Lung (tissue), 12 donors: ENCODE data around the gene ART5. TPM values are rescaled to one million over a fixed set of nuclear protein-coding genes. Genes with fewer than 3 reads are reported as not detected.

ENCODE experiments used
- ATAC-seq: fragments of 200-7000 bp; cut with Tn5 transposase; one replicate; pipeline ENCODE4 v1.9.1; 2020; ENCODE audit warnings: moderate number of reproducible peaks; ENCODE audit not compliant: insufficient read depth, low FRiP score
- DNase-seq, 3 donors: peaks; one replicate each; pipeline ENCODE4 v3.0.0-alpha.2; 2013 to 2017
- H3K27ac ChIP-seq, 2 donors: one replicate each; pipeline ENCODE4 v1.5.1; 2013; ENCODE audit warnings: mild to moderate bottlenecking in 2 of 2, moderate library complexity in 2 of 2, control low read depth in 1 of 2, inconsistent platforms in 1 of 2, low read depth in 1 of 2, low read length in 1 of 2
- H3K27me3 ChIP-seq, 3 donors: one replicate each; pipeline ENCODE4 v1.5.1; 2013; ENCODE audit warnings: low read length in 2 of 3; ENCODE audit not compliant: control insufficient read depth in 3 of 3, insufficient read depth in 3 of 3
- H3K36me3 ChIP-seq, 4 donors: one replicate each; pipeline ENCODE4 v1.5.1; 2013; ENCODE audit warnings: low read length in 4 of 4, mild to moderate bottlenecking in 1 of 4, moderate library complexity in 1 of 4; ENCODE audit not compliant: control insufficient read depth in 4 of 4, insufficient read depth in 4 of 4
- H3K4me1 ChIP-seq, 5 donors: one replicate each; pipeline ENCODE4 v1.5.1; 2013; ENCODE audit warnings: low read length in 5 of 5, mild to moderate bottlenecking in 2 of 5, moderate library complexity in 1 of 5; ENCODE audit not compliant: control insufficient read depth in 5 of 5, insufficient read depth in 5 of 5
- H3K4me3 ChIP-seq: one replicate; pipeline ENCODE4 v1.5.1; 2013; ENCODE audit warnings: mild to moderate bottlenecking, control low read depth, moderate library complexity
- H3K9ac ChIP-seq, 2 donors: one replicate each; pipeline ENCODE4 v1.5.1; 2013; ENCODE audit warnings: low read length in 2 of 2, control low read depth in 1 of 2; ENCODE audit not compliant: insufficient read depth in 1 of 2
- H3K9me3 ChIP-seq, 4 donors: one replicate each; pipeline ENCODE4 v1.5.1; 2013; ENCODE audit warnings: low read length in 3 of 4, mild to moderate bottlenecking in 1 of 4, moderate library complexity in 1 of 4; ENCODE audit not compliant: control insufficient read depth in 4 of 4, insufficient read depth in 3 of 4
- WGBS, 2 donors: extraction: QIAGEN DNeasy Blood & Tissue Kit; methylation state at CpG; one replicate each; pipeline ENCODE4 v1.1.7; 2013; 5-methylcytosine and 5-hydroxymethylcytosine counted together
- polyA plus RNA-seq, 2 donors: library from polyadenylated mRNA; stranded (reverse); fragments of 200-250 nt; gene quantifications; one replicate each; pipeline ENCODE4 v1.2.1, GENCODE V29; 2013
- total RNA-seq, 2 donors: library from RNA; depleted of rRNA in 1 of 2; stranded (reverse); fragments of >200 nt in 1 of 2; gene quantifications; one replicate each; pipeline ENCODE4 v1.2.1, GENCODE V29; 2014 to 2021
- TF ChIP-seq, protein P1 (sequence below): IDR thresholded peaks from 2 replicates; pipeline ENCODE4 v1.5.1; 2012; ENCODE audit warnings: mild to moderate bottlenecking; ENCODE audit errors: control extremely low read depth, extremely low read depth
- donor health status: control.
- donor health status: control.
- donor health status: Bipolar disorder and iron deficiency.
- donor health status: healthy.
- donor health status: DM: yes; HTN: yes; CAD: no.

Gene ART5
- total and polyA plus RNA-seq, 4 donors, result 0.08 to 1.7 (median 0.61) TPM

DNA sequence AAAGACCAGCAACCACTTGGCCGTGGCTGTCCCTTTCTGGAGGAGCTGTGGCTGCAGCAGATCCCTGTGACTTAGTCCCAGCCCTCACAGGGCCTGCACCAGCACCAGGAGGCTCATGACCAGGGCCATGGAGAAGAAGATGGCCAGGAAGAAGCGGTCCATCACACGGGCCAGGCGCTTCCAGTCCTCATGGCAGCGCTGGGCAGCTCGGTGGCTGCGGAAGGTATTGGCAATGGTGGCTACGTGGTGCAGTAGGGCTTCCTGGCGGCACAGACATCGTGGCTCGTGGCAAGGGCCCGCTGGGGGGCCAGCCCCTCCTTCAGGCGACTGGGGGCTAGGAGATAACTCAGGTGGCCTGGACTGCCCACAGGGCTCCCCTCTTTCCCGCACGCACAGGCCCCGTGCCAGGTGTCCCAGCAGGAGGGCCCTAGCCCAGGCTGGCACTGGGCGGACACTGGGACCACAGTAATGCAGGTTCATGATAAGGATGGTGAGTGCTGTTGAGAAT, 24.3 kb upstream of the ART5 start:
- DNase-seq (no peak), ATAC-seq (no peak)
- peaks cover 3 to 46% (median 17%) of the 10 kb centered on the region in 4 donors for H3K36me3 ChIP-seq
- no peak overlapping the region for H3K9ac ChIP-seq
- no peak overlapping the region for H3K27ac ChIP-seq
- TF ChIP-seq, protein P1, sequence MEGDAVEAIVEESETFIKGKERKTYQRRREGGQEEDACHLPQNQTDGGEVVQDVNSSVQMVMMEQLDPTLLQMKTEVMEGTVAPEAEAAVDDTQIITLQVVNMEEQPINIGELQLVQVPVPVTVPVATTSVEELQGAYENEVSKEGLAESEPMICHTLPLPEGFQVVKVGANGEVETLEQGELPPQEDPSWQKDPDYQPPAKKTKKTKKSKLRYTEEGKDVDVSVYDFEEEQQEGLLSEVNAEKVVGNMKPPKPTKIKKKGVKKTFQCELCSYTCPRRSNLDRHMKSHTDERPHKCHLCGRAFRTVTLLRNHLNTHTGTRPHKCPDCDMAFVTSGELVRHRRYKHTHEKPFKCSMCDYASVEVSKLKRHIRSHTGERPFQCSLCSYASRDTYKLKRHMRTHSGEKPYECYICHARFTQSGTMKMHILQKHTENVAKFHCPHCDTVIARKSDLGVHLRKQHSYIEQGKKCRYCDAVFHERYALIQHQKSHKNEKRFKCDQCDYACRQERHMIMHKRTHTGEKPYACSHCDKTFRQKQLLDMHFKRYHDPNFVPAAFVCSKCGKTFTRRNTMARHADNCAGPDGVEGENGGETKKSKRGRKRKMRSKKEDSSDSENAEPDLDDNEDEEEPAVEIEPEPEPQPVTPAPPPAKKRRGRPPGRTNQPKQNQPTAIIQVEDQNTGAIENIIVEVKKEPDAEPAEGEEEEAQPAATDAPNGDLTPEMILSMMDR, result no peak
- peaks cover 0 to 5% (median 0%) of the 10 kb centered on the region in 4 donors for H3K9me3 ChIP-seq
- WGBS, 2 donors, result 92 to 95% methylated on average over 17 of the region's 17 CpGs
- no peaks in the 10 kb centered on the region for H3K4me1 ChIP-seq
- no peaks in the 10 kb centered on the region for H3K27me3 ChIP-seq
- no peak overlapping the region for H3K4me3 ChIP-seq

DNA sequence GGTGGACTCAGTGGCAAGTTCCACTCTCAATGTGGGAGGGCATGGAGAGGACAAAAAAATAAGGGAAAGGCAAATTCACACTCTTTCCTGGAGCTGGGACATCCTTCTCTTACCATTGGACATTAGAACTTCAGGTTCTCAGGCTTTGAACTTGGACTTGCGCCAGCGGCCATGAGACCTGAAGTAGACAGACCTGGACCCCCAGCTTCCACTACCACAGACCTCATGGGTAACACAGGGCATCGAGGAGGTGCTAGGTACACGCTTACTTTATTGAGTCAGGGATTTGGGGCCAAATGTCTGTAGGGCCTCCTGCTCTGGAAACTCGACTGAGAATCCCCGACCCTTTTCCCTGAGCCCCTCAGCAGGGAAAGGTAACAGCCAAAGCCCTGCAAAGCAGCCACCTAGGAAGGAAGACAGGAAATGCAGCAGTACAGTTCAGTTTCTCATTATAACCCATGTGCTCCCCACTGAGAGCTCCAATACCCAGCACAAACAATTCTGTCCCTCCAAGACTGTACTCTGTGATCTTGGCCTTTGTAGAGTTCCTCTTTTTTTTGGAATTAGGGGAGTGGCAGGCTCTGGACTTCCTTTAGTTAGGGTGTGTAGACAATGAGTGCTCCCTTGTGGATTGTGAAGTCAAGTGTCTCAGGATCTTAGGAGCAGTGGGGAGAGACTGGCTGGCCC, 23.7 kb upstream of the ART5 start:
- Histone ChIP-seq H3K4me1 (no peaks in the 10 kb centered on the region), H3K27me3 (no peaks in the 10 kb centered on the region), H3K36me3 (peaks cover 3 to 43% (median 14%) of the 10 kb centered on the region in 4 donors), H3K9me3 (peaks cover 0 to 5% (median 0%) of the 10 kb centered on the region in 4 donors), H3K4me3 (no peak overlapping the region), H3K27ac (no peak overlapping the region), H3K9ac (no peak overlapping the region)
- ATAC-seq (no peak), DNase-seq (no peak)
- 78 to 96% methylated on average over 6 of the region's 6 CpGs for WGBS, 2 donors
- TF ChIP-seq, protein P1, result no peak

DNA sequence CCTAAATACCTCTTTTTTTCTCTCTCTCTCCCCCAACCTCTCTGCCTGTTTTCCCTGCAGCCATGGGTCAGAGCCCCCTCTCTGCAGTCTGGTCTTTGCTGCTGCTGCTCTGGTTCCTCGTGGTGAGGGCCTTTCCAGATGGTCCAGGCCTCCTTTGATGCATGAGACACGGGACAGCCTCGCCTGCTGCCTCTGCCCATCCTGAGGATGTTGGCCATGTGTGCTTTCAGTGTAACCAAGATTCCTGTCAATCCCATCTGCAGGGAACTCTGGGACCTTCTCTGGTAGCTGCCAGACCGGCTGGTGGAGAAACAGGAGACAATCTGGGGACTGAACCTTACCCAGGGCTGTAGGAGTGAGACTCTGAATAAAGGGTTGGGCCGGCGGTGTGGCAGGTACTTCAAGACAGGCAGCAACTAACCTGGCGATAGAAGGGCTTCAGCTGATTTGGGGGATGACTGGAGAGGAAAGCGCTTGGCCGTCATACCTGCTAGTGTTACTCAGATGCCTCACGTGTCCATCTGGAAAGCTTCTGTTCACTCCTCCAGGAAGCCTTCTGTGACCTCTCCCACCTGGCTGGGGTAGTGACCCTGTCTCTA, 22.3 kb upstream of the ART5 start:
- Histone ChIP-seq H3K9me3 (no peaks in the 10 kb centered on the region), H3K4me3 (no peak overlapping the region), H3K27ac (no peak overlapping the region), H3K27me3 (no peaks in the 10 kb centered on the region), H3K9ac (no peak overlapping the region), H3K4me1 (no peaks in the 10 kb centered on the region), H3K36me3 (peaks cover 2 to 34% (median 10%) of the 10 kb centered on the region in 4 donors)
- ATAC-seq (no peak), DNase-seq (no peak)
- 92 to 93% methylated on average over 10 of the region's 10 CpGs for WGBS, 2 donors
- TF ChIP-seq, protein P1, result no peak
